Loucy (cell line): ENCODE data around the gene PAGE1.

Experiments used
- EZH2phosphoT487 ChIP-seq: fragments of 200-600 bp; IDR thresholded peaks from 2 replicates; pipeline ENCODE4 v1.6.1; 2018; ENCODE audit warnings: antibody characterized with exemption, mild to moderate bottlenecking, moderate library complexity, borderline replicate concordance
- TF ChIP-seq, protein P1 (sequence below): fragments of 200-600 bp; sonication (generic); conservative IDR thresholded peaks from 2 replicates; pipeline ENCODE4 v1.5.1; 2014; ENCODE audit warnings: mild to moderate bottlenecking, antibody characterized with exemption, low read length

DNA sequence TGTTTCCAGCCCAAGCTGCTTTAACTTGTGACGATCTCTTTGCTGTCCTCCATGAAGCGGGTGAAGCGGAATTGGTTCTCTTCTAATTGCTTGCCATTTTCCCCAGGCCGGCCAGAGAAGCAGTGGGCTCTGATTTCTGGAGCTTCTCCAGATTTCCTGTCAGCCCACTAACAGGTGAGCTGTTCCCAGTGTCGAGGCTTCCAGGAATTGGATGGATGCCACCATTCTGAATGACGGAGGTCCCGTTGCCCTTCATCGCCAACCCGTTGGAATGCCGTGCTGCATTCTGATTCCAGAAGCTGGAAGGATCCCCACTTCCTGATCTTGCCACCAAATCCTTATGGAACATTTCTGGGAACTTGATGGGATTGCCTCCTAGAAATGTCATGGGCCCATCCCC is 31.0 kb downstream of the PAGE1 start:
- TF ChIP-seq, protein P1, sequence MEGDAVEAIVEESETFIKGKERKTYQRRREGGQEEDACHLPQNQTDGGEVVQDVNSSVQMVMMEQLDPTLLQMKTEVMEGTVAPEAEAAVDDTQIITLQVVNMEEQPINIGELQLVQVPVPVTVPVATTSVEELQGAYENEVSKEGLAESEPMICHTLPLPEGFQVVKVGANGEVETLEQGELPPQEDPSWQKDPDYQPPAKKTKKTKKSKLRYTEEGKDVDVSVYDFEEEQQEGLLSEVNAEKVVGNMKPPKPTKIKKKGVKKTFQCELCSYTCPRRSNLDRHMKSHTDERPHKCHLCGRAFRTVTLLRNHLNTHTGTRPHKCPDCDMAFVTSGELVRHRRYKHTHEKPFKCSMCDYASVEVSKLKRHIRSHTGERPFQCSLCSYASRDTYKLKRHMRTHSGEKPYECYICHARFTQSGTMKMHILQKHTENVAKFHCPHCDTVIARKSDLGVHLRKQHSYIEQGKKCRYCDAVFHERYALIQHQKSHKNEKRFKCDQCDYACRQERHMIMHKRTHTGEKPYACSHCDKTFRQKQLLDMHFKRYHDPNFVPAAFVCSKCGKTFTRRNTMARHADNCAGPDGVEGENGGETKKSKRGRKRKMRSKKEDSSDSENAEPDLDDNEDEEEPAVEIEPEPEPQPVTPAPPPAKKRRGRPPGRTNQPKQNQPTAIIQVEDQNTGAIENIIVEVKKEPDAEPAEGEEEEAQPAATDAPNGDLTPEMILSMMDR: no peak
- TF ChIP-seq EZH2phosphoT487: no peak
